ENCODE results near the gene ADRA2A.

Gene ADRA2A

GRCh38 chr10:111100198-111100597, 23.4 kb downstream of the ADRA2A start:
- no peak overlapping the region for H3K4me3 ChIP-seq (ENCODE audit: low read depth, low read length)
- in situ Hi-C loops (cut with HindIII; ENCODE audit: low sequenced_read_pairs) = no loop called here
- TF ChIP-seq CTCF (IDR thresholded peaks at IDR 0.05; ENCODE audit: low read depth, low read length, missing control alignments) = no peak
- DNase-seq (ENCODE audit: low read depth) = no peak

GRCh38 chr10:111101796-111102195, 25.0 kb downstream of the ADRA2A start:
- no peak for DNase-seq (ENCODE audit: low read depth)
- TF ChIP-seq CTCF (IDR thresholded peaks at IDR 0.05; ENCODE audit: low read depth, low read length, missing control alignments) = no peak
- in situ Hi-C loops (cut with HindIII; ENCODE audit: low sequenced_read_pairs) = no loop called here
- no peak overlapping the region for H3K4me3 ChIP-seq (ENCODE audit: low read depth, low read length)

- TF ChIP-seq CTCF (IDR thresholded peaks at IDR 0.05; ENCODE audit: low read depth, low read length, missing control alignments) = no peak
- in situ Hi-C loops (cut with HindIII; ENCODE audit: low sequenced_read_pairs) = no loop called here
- no peak overlapping the region for H3K4me3 ChIP-seq (ENCODE audit: low read depth, low read length)
- DNase-seq (ENCODE audit: low read depth) = no peak
Measured at GRCh38 chr10:111102359-111102837, 25.6 kb downstream of the ADRA2A start.

- no peak overlapping the region for H3K4me3 ChIP-seq (ENCODE audit: low read depth, low read length)
- no peak for DNase-seq (ENCODE audit: low read depth)
- in situ Hi-C loops (cut with HindIII; ENCODE audit: low sequenced_read_pairs) = no loop called here
- TF ChIP-seq CTCF (IDR thresholded peaks at IDR 0.05; ENCODE audit: low read depth, low read length, missing control alignments) = no peak
Measured at GRCh38 chr10:111103196-111103840, 26.5 kb downstream of the ADRA2A start.

- no peak for DNase-seq (ENCODE audit: low read depth)
- in situ Hi-C loops (cut with HindIII; ENCODE audit: low sequenced_read_pairs) = no loop called here
Measured at GRCh38 chr10:111104811-111105210, 28.0 kb downstream of the ADRA2A start.

GRCh38 chr10:111106081-111106480, 29.3 kb downstream of the ADRA2A start:
- in situ Hi-C loops (cut with HindIII; ENCODE audit: low sequenced_read_pairs) = no loop called here
- DNase-seq (ENCODE audit: low read depth) = no peak
- no peak for TF ChIP-seq CTCF (IDR thresholded peaks at IDR 0.05; ENCODE audit: low read depth, low read length, missing control alignments)
- no peak overlapping the region for H3K4me3 ChIP-seq (ENCODE audit: low read depth, low read length)

More at GRCh38 chr10:111104811-111105210, 28.0 kb downstream of the ADRA2A start:
- H3K4me3 ChIP-seq (ENCODE audit: low read depth, low read length) = no peak overlapping the region
- no peak for TF ChIP-seq CTCF (IDR thresholded peaks at IDR 0.05; ENCODE audit: low read depth, low read length, missing control alignments)

Data from astrocyte of the cerebellum (primary cell).